HepG2 (cell line): ENCODE measurements around the gene OVCA2. TPM values are rescaled to one million over a fixed set of nuclear protein-coding genes. Genes with fewer than 3 reads are reported as not detected.

Source experiments
- ATAC-seq: fragments of 200-7000 bp; cut with Tn5 transposase; 3 replicates; pipeline ENCODE4 v1.9.1; 2020; ENCODE audit warnings: mild to moderate bottlenecking, moderate library complexity
- BruUV-seq: library from RNA; stranded (reverse); fragments of 400-500 nt; replicated peaks from 2 replicates; lab custom pipeline; 2021; lab: Mats Ljungman, UMichigan
- CTCF ChIA-PET: fragments of 300-600 bp; formaldehyde crosslinking; extraction: SDS; loops from one replicate; lab custom pipeline; 2021; ENCODE audit warnings: low total read pairs, inconsistent platforms, low intra/inter-chr PET ratio; lab: Yijun Ruan, JAX
- POLR2A ChIA-PET: fragments of 350-600 bp; sonication (Branson Sonifier 250); formaldehyde crosslinking; loops from one replicate; lab custom pipeline; 2020; ENCODE audit warnings: antibody characterized with exemption, inconsistent platforms; lab: Yijun Ruan, JAX
- DNase-seq: peaks from one replicate; pipeline ENCODE4 v3.0.0-alpha.2; 2015; ENCODE audit warnings: low spot score
- FAIRE-seq: peaks from 3 replicates; lab custom pipeline; 2011; peaks lifted over from hg19 to GRCh38; lab: Jason Lieb, UNC
- H2AFZ ChIP-seq: one replicate; pipeline ENCODE4 v1.6.1; 2011; ENCODE audit warnings: low read length, inconsistent platforms
- H3K27ac ChIP-seq: fragments of 300-600 bp; 3 replicates; pipeline ENCODE4 v1.8.0; 2011; ENCODE audit warnings: mixed run types, mild to moderate bottlenecking, mixed read lengths, low read length, inconsistent platforms; ENCODE audit not compliant: insufficient read depth; ENCODE audit errors: extremely low read length
- H3K27me3 ChIP-seq, 2 experiments: fragments of 200-600 bp in 1 of 2; 2 replicates in 1 of 2; 3 replicates in 1 of 2; pipeline versions ENCODE4 v1.6.0 to v1.8.0; 2011; ENCODE audit warnings: low read length in 2 of 2, mild to moderate bottlenecking in 2 of 2, moderate library complexity in 2 of 2, inconsistent platforms in 1 of 2; ENCODE audit not compliant: insufficient read depth in 2 of 2, control insufficient read depth in 1 of 2
- H3K36me3 ChIP-seq, 2 experiments: fragments of 200-600 bp in 1 of 2; replicated peaks in 1 of 2; 2 replicates in 1 of 2; 3 replicates in 1 of 2; pipeline versions ENCODE4 v1.5.1 to v1.8.0; 2011; ENCODE audit warnings: low read length in 2 of 2, inconsistent platforms in 1 of 2; ENCODE audit not compliant: insufficient read depth in 2 of 2, control insufficient read depth in 1 of 2
- H3K4me1 ChIP-seq: 2 replicates; pipeline ENCODE4 v1.5.1; 2012; ENCODE audit warnings: low read length, inconsistent platforms; ENCODE audit not compliant: insufficient read depth
- H3K4me2 ChIP-seq: 2 replicates; pipeline ENCODE4 v1.6.0; 2011; ENCODE audit warnings: low read depth, low read length, inconsistent platforms
- H3K4me3 ChIP-seq, 3 experiments: fragments of 200-600 bp in 1 of 3; sonication (generic), shearing (Covaris generic) in 1 of 3; replicated peaks in 1 of 3; 2 replicates each; pipeline ENCODE4 v1.5.1; 2011 to 2016; ENCODE audit warnings: low read length in 3 of 3, inconsistent platforms in 2 of 3, low read depth in 2 of 3, mild to moderate bottlenecking in 2 of 3, control low read depth in 1 of 3, mixed read lengths in 1 of 3; ENCODE audit not compliant: insufficient read depth in 1 of 3
- H3K79me2 ChIP-seq: one replicate; pipeline ENCODE4 v1.6.1; 2011; ENCODE audit warnings: low read length, inconsistent platforms; ENCODE audit not compliant: insufficient read depth
- H3K9ac ChIP-seq: 2 replicates; pipeline ENCODE4 v1.6.0; 2011; ENCODE audit warnings: mild to moderate bottlenecking, low read depth, low read length, inconsistent platforms; ENCODE audit not compliant: insufficient read depth
- H3K9me3 ChIP-seq: 2 replicates; pipeline ENCODE4 v1.5.1; 2012; ENCODE audit warnings: mild to moderate bottlenecking, low read length
- H4K20me1 ChIP-seq: 2 replicates; pipeline ENCODE4 v1.6.0; 2011; ENCODE audit warnings: inconsistent platforms, mild to moderate bottlenecking, low read length, moderate library complexity; ENCODE audit not compliant: insufficient read depth
- BHLHE40 ChIP-seq: IDR thresholded peaks from 2 replicates; pipeline ENCODE4 v1.6.1; 2011; ENCODE audit warnings: low read length, improper control_type of control experiment
- CENPBD1 ChIP-seq: sonication (generic); formaldehyde crosslinking; IDR thresholded peaks from 2 replicates; pipeline ENCODE4 v1.8.0; 2022; ENCODE audit warnings: missing genetic modification reagents, low read depth, mild to moderate bottlenecking, borderline replicate concordance
- GPBP1L1 ChIP-seq: sonication (generic); formaldehyde crosslinking; IDR thresholded peaks from 2 replicates; pipeline ENCODE4 v1.5.0; 2020; ENCODE audit warnings: mild to moderate bottlenecking, missing genetic modification reagents
- KDM5B ChIP-seq: sonication (generic); formaldehyde crosslinking; IDR thresholded peaks from 2 replicates; pipeline ENCODE4 v1.4.0; 2020; ENCODE audit warnings: missing genetic modification reagents, mild to moderate bottlenecking, borderline replicate concordance
- PAX8 ChIP-seq: sonication (generic); formaldehyde crosslinking; IDR thresholded peaks from 2 replicates; pipeline ENCODE4 v1.8.0; 2022; ENCODE audit warnings: mild to moderate bottlenecking, missing genetic modification reagents, borderline replicate concordance
- PCBP2 ChIP-seq: fragments of 200-400 bp; formaldehyde crosslinking; optimal IDR thresholded peaks from 2 replicates; pipeline ENCODE3; 2018; ENCODE audit warnings: low read length, low read depth; ENCODE audit not compliant: poor library complexity, severe bottlenecking
- RBAK ChIP-seq: sonication (generic); formaldehyde crosslinking; IDR thresholded peaks from 2 replicates; pipeline ENCODE4 v1.5.1; 2020; ENCODE audit warnings: mild to moderate bottlenecking, missing genetic modification reagents
- REPIN1 ChIP-seq: sonication (generic); formaldehyde crosslinking; IDR thresholded peaks from 2 replicates; pipeline ENCODE4 v1.8.0; 2022; ENCODE audit warnings: missing genetic modification reagents, low read depth, mild to moderate bottlenecking, borderline replicate concordance
- REXO4 ChIP-seq: sonication (generic); formaldehyde crosslinking; IDR thresholded peaks from 2 replicates; pipeline ENCODE4 v1.8.0; 2022; ENCODE audit warnings: missing genetic modification reagents, mild to moderate bottlenecking, borderline replicate concordance
- RFXANK ChIP-seq: IDR thresholded peaks from 2 replicates; pipeline ENCODE4 v1.6.1; 2016
- SCMH1 ChIP-seq: sonication (generic); formaldehyde crosslinking; IDR thresholded peaks from 2 replicates; pipeline ENCODE4 v1.9.0; 2021; ENCODE audit warnings: missing genetic modification reagents, mild to moderate bottlenecking, borderline replicate concordance
- SETDB1 ChIP-seq: sonication (generic); formaldehyde crosslinking; IDR thresholded peaks from 2 replicates; pipeline ENCODE4 v1.5.1; 2020; ENCODE audit warnings: missing genetic modification reagents, mild to moderate bottlenecking, borderline replicate concordance
- TMF1 ChIP-seq: sonication (generic); formaldehyde crosslinking; IDR thresholded peaks from 2 replicates; pipeline ENCODE4 v1.8.1; 2022; ENCODE audit warnings: low read depth, missing genetic modification reagents
- YY1 ChIP-seq: IDR thresholded peaks from 2 replicates; pipeline ENCODE4 v1.6.1; 2011; ENCODE audit warnings: low read length, low read depth, moderate library complexity, mild to moderate bottlenecking; ENCODE audit not compliant: insufficient read depth, insufficient replicate concordance
- ZBTB46 ChIP-seq: sonication (generic); formaldehyde crosslinking; IDR thresholded peaks from 2 replicates; pipeline ENCODE4 v1.4.0; 2020; ENCODE audit warnings: mild to moderate bottlenecking, missing genetic modification reagents, borderline replicate concordance
- ZIK1 ChIP-seq: sonication (generic); formaldehyde crosslinking; IDR thresholded peaks from 2 replicates; pipeline ENCODE4 v1.5.0; 2020; ENCODE audit warnings: mild to moderate bottlenecking, low read depth, missing genetic modification reagents, borderline replicate concordance
- ZNF343 ChIP-seq: sonication (generic); formaldehyde crosslinking; IDR thresholded peaks from 2 replicates; pipeline ENCODE4 v1.4.0; 2020; ENCODE audit warnings: mild to moderate bottlenecking, missing genetic modification reagents
- ZNF503 ChIP-seq: sonication (generic); formaldehyde crosslinking; IDR thresholded peaks from 2 replicates; pipeline ENCODE4 v1.4.0; 2020; ENCODE audit warnings: missing genetic modification reagents
- WGBS: methylation state at CpG from one replicate; pipeline ENCODE4 v1.1.6; 2017; ENCODE audit warnings: low lambda C conversion rate; 5-methylcytosine and 5-hydroxymethylcytosine counted together
- in situ Hi-C: cut with HindIII; loops from 2 replicates; pipeline ENCODE4 v1.10.0; 2017; ENCODE audit warnings: low pct_unique_long_range_greater_than_20kb; ENCODE audit not compliant: extremely low pct_ligation_motif_present
- intact Hi-C: fragments of 100-400 bp; cut with micrococcal nuclease; formaldehyde crosslinking; loops from one replicate; pipeline ENCODE4 v1.10.0; 2022; ENCODE audit not compliant: unreplicated experiment
- polyA plus RNA-seq, 8 experiments: library from polyadenylated mRNA; depleted of rRNA in 3 of 8; stranded (reverse) in 7 of 8; unstranded in 1 of 8; fragments of >200 nt; fragmentation: Illumina TruSeq in 4 of 8; extraction: Trizol in 4 of 8; gene quantifications; 2 replicates each; pipeline versions ENCODE4 v1.2.1 to v1.2.3, GENCODE V29; 2011 to 2016; ENCODE audit warnings: low read depth in 4 of 8, missing spikeins in 1 of 8, mixed read lengths in 1 of 8; ENCODE audit not compliant: insufficient read depth in 1 of 8
- total RNA-seq, 5 experiments: library from RNA; depleted of rRNA; stranded (reverse); fragments of >200 nt; fragmentation: Illumina TruSeq; extraction: Trizol; gene quantifications; 2 replicates each; pipeline ENCODE4 v1.2.3, GENCODE V29; 2016; ENCODE audit warnings: low read depth in 1 of 5

Gene OVCA2
- total and polyA plus RNA-seq, 2 of the 13 experiments (the other 11 are each of a cell fraction or from before 2014, with no cell fraction given), result 23.7 to 28.2 TPM

GRCh38 chr17:2022647-2023240, 19.1 kb upstream of the OVCA2 start (continued):
- TF ChIP-seq ZNF503 (CRISPR knock-in tag) (no peak), ZBTB46 (CRISPR knock-in tag) (no peak), REPIN1 (CRISPR knock-in tag) (no peak), SETDB1 (no peak), PAX8 (CRISPR knock-in tag) (no peak)
- TF ChIP-seq, all 625 proteins: peak for 0

- CTCF ChIA-PET, result no interaction called here
- no TSS peak for BruUV-seq
- no peak for TF ChIP-seq ZIK1 (CRISPR knock-in tag)
- TF ChIP-seq RFXANK (CRISPR knock-in tag), result no peak
- no peak for TF ChIP-seq RBAK
- no peak for TF ChIP-seq BHLHE40
- TF ChIP-seq SCMH1 (CRISPR knock-in tag), result no peak
- no peak for TF ChIP-seq KDM5B (CRISPR knock-in tag)
- TF ChIP-seq GPBP1L1 (CRISPR knock-in tag), result no peak
- no peak for TF ChIP-seq ZNF343 (CRISPR knock-in tag)
- no peak for TF ChIP-seq REXO4
- TF ChIP-seq PCBP2, result no peak
- TF ChIP-seq TMF1 (CRISPR knock-in tag), result no peak
- no peak for TF ChIP-seq CENPBD1 (CRISPR knock-in tag)
- TF ChIP-seq YY1, result no peak
Measured at GRCh38 chr17:2023256-2023655, 18.6 kb upstream of the OVCA2 start.

More at GRCh38 chr17:2023256-2023655, 18.6 kb upstream of the OVCA2 start:
- ATAC-seq, result no peak
- no peak overlapping the region for H3K9ac ChIP-seq
- H3K27ac ChIP-seq, result no peak overlapping the region
- H3K36me3 ChIP-seq, result no peaks in the 10 kb centered on the region
- POLR2A ChIA-PET, result no interaction called here
- no peak for DNase-seq
- in situ Hi-C loops (no loop called here), intact Hi-C loops (loop anchor here (10.0 kb wide), 2 partner anchors 48 to 138 kb away; no protein-coding TSS in a partner anchor)
- no peak overlapping the region for H2AFZ ChIP-seq
- H3K4me3 ChIP-seq, result no peak overlapping the region
- H3K4me1 ChIP-seq, result peaks cover 17% of the 10 kb centered on the region; the same call in 1 of the 2 replicates
- 82% methylated on average over 14 of the region's 16 CpGs for WGBS
- FAIRE-seq, result no peak
- H3K4me2 ChIP-seq, result no peak overlapping the region
- H3K27me3 ChIP-seq, result peaks cover 12 to 70% of the 10 kb centered on the region in 2 experiments
- no peaks in the 10 kb centered on the region for H4K20me1 ChIP-seq
- no peaks in the 10 kb centered on the region for H3K79me2 ChIP-seq
- H3K9me3 ChIP-seq, result no peaks in the 10 kb centered on the region
